IPS-18a (cell line): Measurements from ENCODE around the gene AGPAT2.
A peak's percentile ranks its signal among the peaks of the same experiment; 100 is the strongest.
"Not testable (repeated sequence)": the region's sequence is repeated elsewhere in the genome, so short reads cannot be mapped to it uniquely, and the experiment has no call there.

Source experiments
- H3K27ac ChIP-seq: one replicate; pipeline ENCODE4 v1.5.1; 2013; ENCODE audit warnings: low read length
- H3K27me3 ChIP-seq: one replicate; pipeline ENCODE4 v1.6.1; 2013; ENCODE audit warnings: mild to moderate bottlenecking, low read length; ENCODE audit not compliant: control insufficient read depth, insufficient read depth
- H3K36me3 ChIP-seq: one replicate; pipeline ENCODE4 v1.6.1; 2013; ENCODE audit warnings: low read depth, low read length; ENCODE audit not compliant: control insufficient read depth
- H3K4me1 ChIP-seq: one replicate; pipeline ENCODE4 v1.6.1; 2013; ENCODE audit warnings: low read depth, low read length; ENCODE audit not compliant: control insufficient read depth
- H3K4me3 ChIP-seq: one replicate; pipeline ENCODE4 v1.5.1; 2013; ENCODE audit warnings: low read length
- H3K9ac ChIP-seq: one replicate; pipeline ENCODE4 v1.6.1; 2013; ENCODE audit warnings: mild to moderate bottlenecking, low read length, moderate library complexity
- H3K9me3 ChIP-seq: one replicate; pipeline ENCODE4 v1.6.1; 2013; ENCODE audit warnings: low read depth, low read length; ENCODE audit not compliant: control insufficient read depth

Gene AGPAT2

GRCh38 chr9:136718345-136719194 is 31.3 kb upstream of the AGPAT2 start:
- Histone ChIP-seq H3K36me3 (peaks cover under 1% of the 10 kb centered on the region), H3K9me3 (no peaks in the 10 kb centered on the region), H3K9ac (no peak overlapping the region), H3K27ac (no peak overlapping the region), H3K4me3 (no peak overlapping the region), H3K27me3 (no peaks in the 10 kb centered on the region), H3K4me1 (peaks cover 7% of the 10 kb centered on the region)

- Histone ChIP-seq H3K27ac (no peak overlapping the region), H3K9ac (no peak overlapping the region), H3K27me3 (no peaks in the 10 kb centered on the region)
Measured at GRCh38 chr9:136717399-136717798, 30.1 kb upstream of the AGPAT2 start.

GRCh38 chr9:136714893-136715274 is 27.6 kb upstream of the AGPAT2 start:
- peaks cover 8% of the 10 kb centered on the region for H3K27me3 ChIP-seq
- H3K4me1 ChIP-seq = peaks cover 5% of the 10 kb centered on the region
- H3K27ac ChIP-seq = no peak overlapping the region
- no peaks in the 10 kb centered on the region for H3K9me3 ChIP-seq
- H3K9ac ChIP-seq = no peak overlapping the region
- no peaks in the 10 kb centered on the region for H3K36me3 ChIP-seq
- H3K4me3 ChIP-seq = no peak overlapping the region

More at GRCh38 chr9:136717399-136717798, 30.1 kb upstream of the AGPAT2 start:
- Histone ChIP-seq H3K36me3 (no peaks in the 10 kb centered on the region), H3K4me3 (no peak overlapping the region), H3K4me1 (peaks cover 11% of the 10 kb centered on the region), H3K9me3 (no peaks in the 10 kb centered on the region)

GRCh38 chr9:136714096-136714892 is 27.0 kb upstream of the AGPAT2 start:
- Histone ChIP-seq H3K27me3 (peaks cover 8% of the 10 kb centered on the region), H3K36me3 (no peaks in the 10 kb centered on the region), H3K4me1 (peaks cover 5% of the 10 kb centered on the region), H3K9me3 (no peaks in the 10 kb centered on the region), H3K4me3 (no peak overlapping the region), H3K9ac (no peak overlapping the region), H3K27ac (no peak overlapping the region)

- H3K27ac ChIP-seq = no peak overlapping the region
- H3K27me3 ChIP-seq = peaks cover 8% of the 10 kb centered on the region
- peak overlapping the region; percentile 80 for H3K4me3 ChIP-seq
- H3K4me1 ChIP-seq = peaks cover 5% of the 10 kb centered on the region
- H3K9me3 ChIP-seq = no peaks in the 10 kb centered on the region
- H3K9ac ChIP-seq = peak overlapping the region; percentile 58
- no peaks in the 10 kb centered on the region for H3K36me3 ChIP-seq
Measured at GRCh38 chr9:136713550-136713949, 26.3 kb upstream of the AGPAT2 start.

- Histone ChIP-seq H3K4me1 (peaks cover 5% of the 10 kb centered on the region), H3K36me3 (no peaks in the 10 kb centered on the region), H3K9me3 (no peaks in the 10 kb centered on the region), H3K27me3 (peaks cover 8% of the 10 kb centered on the region), H3K4me3 (peak overlapping the region; percentile 80), H3K27ac (no peak overlapping the region), H3K9ac (peak overlapping the region; percentile 58)
Measured at GRCh38 chr9:136712690-136713544, 25.7 kb upstream of the AGPAT2 start.

- H3K27ac ChIP-seq = no peak within 1 kb of the TSS
- H3K9me3 ChIP-seq = no peaks in the 10 kb centered on the region
- peak within 1 kb of the TSS; percentile 80 for H3K4me3 ChIP-seq
- no peaks in the 10 kb centered on the region for H3K36me3 ChIP-seq
- H3K9ac ChIP-seq = peak within 1 kb of the TSS; percentile 58
- peaks cover 5% of the 10 kb centered on the region for H3K4me1 ChIP-seq
- peaks cover 8% of the 10 kb centered on the region for H3K27me3 ChIP-seq
Measured at GRCh38 chr9:136711751-136712689, 24.8 kb upstream of the AGPAT2 start, which contains the start of gene DIPK1B. TSS of gene DIPK1B (plus strand) at chr9:136712572. CDS start at chr9:136712666, 94 bp downstream.

- not testable (repeated sequence) for H3K36me3 ChIP-seq, H3K9me3 ChIP-seq, H3K27me3 ChIP-seq, H3K27ac ChIP-seq, H3K9ac ChIP-seq, H3K4me1 ChIP-seq
- H3K4me3 ChIP-seq = peak overlapping the region; percentile 71
Measured at GRCh38 chr9:136711219-136711648, 24.0 kb upstream of the AGPAT2 start.

- peaks cover 8% of the 10 kb centered on the region for H3K27me3 ChIP-seq
- peaks cover 5% of the 10 kb centered on the region for H3K4me1 ChIP-seq
- no peak overlapping the region for H3K27ac ChIP-seq
Measured at GRCh38 chr9:136710543-136710942, 23.3 kb upstream of the AGPAT2 start.

GRCh38 chr9:136709454-136710109 is 22.3 kb upstream of the AGPAT2 start:
- peaks cover 8% of the 10 kb centered on the region for H3K27me3 ChIP-seq
- no peaks in the 10 kb centered on the region for H3K9me3 ChIP-seq
- H3K4me3 ChIP-seq = no peak overlapping the region
- peaks cover 5% of the 10 kb centered on the region for H3K4me1 ChIP-seq
- H3K9ac ChIP-seq = no peak overlapping the region
- no peaks in the 10 kb centered on the region for H3K36me3 ChIP-seq
- H3K27ac ChIP-seq = no peak overlapping the region

More at GRCh38 chr9:136710543-136710942, 23.3 kb upstream of the AGPAT2 start:
- no peak overlapping the region for H3K9ac ChIP-seq
- H3K4me3 ChIP-seq = no peak overlapping the region
- no peaks in the 10 kb centered on the region for H3K9me3 ChIP-seq
- no peaks in the 10 kb centered on the region for H3K36me3 ChIP-seq
